OCI-LY1 (cell line): ENCODE measurements around the gene TUB.
A peak's percentile ranks its signal among the peaks of the same experiment; 100 is the strongest.

ENCODE experiments used
- H2AFZ ChIP-seq: fragments of 200-600 bp; sonication (generic), shearing (Covaris generic); 2 replicates; pipeline ENCODE4 v1.6.0; 2014; ENCODE audit warnings: antibody characterized with exemption, mild to moderate bottlenecking, low read length
- H3F3A ChIP-seq: fragments of 200-600 bp; sonication (generic), shearing (Covaris generic); 2 replicates; pipeline ENCODE4 v1.6.0; 2014; ENCODE audit warnings: mild to moderate bottlenecking, antibody characterized with exemption, low read length, moderate library complexity; ENCODE audit not compliant: insufficient read depth
- H3K27ac ChIP-seq: fragments of 200-600 bp; sonication (generic); 2 replicates; pipeline ENCODE4 v1.5.1; 2014; ENCODE audit warnings: low read length, mixed run types, mild to moderate bottlenecking, low read depth; ENCODE audit not compliant: poor library complexity, severe bottlenecking
- H3K27me3 ChIP-seq: fragments of 200-600 bp; sonication (generic); 2 replicates; pipeline ENCODE4 v1.6.0; 2014; ENCODE audit warnings: antibody characterized with exemption, mild to moderate bottlenecking, low read length, moderate library complexity; ENCODE audit not compliant: insufficient read depth
- H3K36me3 ChIP-seq: fragments of 200-600 bp; sonication (generic); 2 replicates; pipeline ENCODE4 v1.6.1; 2014; ENCODE audit warnings: mild to moderate bottlenecking, antibody characterized with exemption, low read length, moderate library complexity, mixed read lengths; ENCODE audit not compliant: insufficient read depth
- H3K4me1 ChIP-seq: fragments of 200-600 bp; sonication (generic); 2 replicates; pipeline ENCODE4 v1.5.1; 2014; ENCODE audit warnings: mild to moderate bottlenecking, low read length, moderate library complexity; ENCODE audit not compliant: insufficient read depth, severe bottlenecking
- H3K4me2 ChIP-seq: fragments of 200-600 bp; sonication (generic), shearing (Covaris generic); 2 replicates; pipeline ENCODE4 v1.6.1; 2014; ENCODE audit warnings: low read length
- H3K4me3 ChIP-seq: fragments of 200-600 bp; sonication (generic); 2 replicates; pipeline ENCODE4 v1.5.1; 2014; ENCODE audit warnings: low read length, low read depth, mild to moderate bottlenecking, mixed read lengths; ENCODE audit not compliant: poor library complexity, severe bottlenecking
- H3K79me2 ChIP-seq: fragments of 200-600 bp; shearing (Covaris generic); 2 replicates; pipeline ENCODE4 v1.6.1; 2016; ENCODE audit warnings: mixed run types, low read length, mixed read lengths; ENCODE audit not compliant: insufficient read depth
- H3K9ac ChIP-seq: fragments of 200-600 bp; sonication (generic), shearing (Covaris generic); 2 replicates; pipeline ENCODE4 v1.6.1; 2014; ENCODE audit warnings: mild to moderate bottlenecking, low read length, mixed read lengths
- H3K9me2 ChIP-seq: fragments of 200-600 bp; sonication (generic), shearing (Covaris generic); 2 replicates; pipeline ENCODE4 v1.6.1; 2014; ENCODE audit warnings: low read depth, mild to moderate bottlenecking, low read length, mixed read lengths
- H3K9me3 ChIP-seq: fragments of 200-600 bp; shearing (Covaris generic); 2 replicates; pipeline ENCODE4 v1.6.1; 2014; ENCODE audit warnings: low read length, mixed read lengths
- H4K20me1 ChIP-seq: fragments of 200-600 bp; sonication (generic), shearing (Covaris generic); 2 replicates; pipeline ENCODE4 v1.6.0; 2016; ENCODE audit warnings: mild to moderate bottlenecking, low read length; ENCODE audit not compliant: insufficient read depth
- CTCF ChIP-seq: fragments of 200-600 bp; sonication (generic), shearing (Covaris generic); IDR thresholded peaks from 2 replicates; pipeline ENCODE4 v1.5.1; 2017; ENCODE audit warnings: mild to moderate bottlenecking, antibody characterized with exemption, low read length, moderate library complexity, mixed read lengths
- EZH2 ChIP-seq: fragments of 200-600 bp; sonication (generic), shearing (Covaris generic); IDR thresholded peaks from 2 replicates; pipeline ENCODE4 v1.8.0; 2017; ENCODE audit warnings: borderline replicate concordance, mixed run types, mild to moderate bottlenecking, antibody characterized with exemption, low read length, moderate library complexity, mixed read lengths

TUB gene

GRCh38 chr11:8099291-8099899, 18.4 kb downstream of the TUB start:
- no peak for TF ChIP-seq EZH2
- TF ChIP-seq CTCF: peak; percentile 84
- H3F3A ChIP-seq: no peaks in the 10 kb centered on the region

GRCh38 chr11:8100158-8100557, 19.1 kb downstream of the TUB start:
- no peak for TF ChIP-seq EZH2
- no peak for TF ChIP-seq CTCF
- Histone ChIP-seq H3K4me2 (no peak overlapping the region), H2AFZ (no peak overlapping the region), H3K27me3 (peaks cover under 1% of the 10 kb centered on the region; the same call in 1 of the 2 replicates), H3K4me3 (no peak overlapping the region), H3K9me2 (no peaks in the 10 kb centered on the region), H3K36me3 (no peaks in the 10 kb centered on the region), H3K9me3 (no peaks in the 10 kb centered on the region), H3K79me2 (no peaks in the 10 kb centered on the region), H3K9ac (no peak overlapping the region), H4K20me1 (no peaks in the 10 kb centered on the region), H3F3A (no peaks in the 10 kb centered on the region), H3K4me1 (no peaks in the 10 kb centered on the region), H3K27ac (no peak overlapping the region)

More at GRCh38 chr11:8099291-8099899, 18.4 kb downstream of the TUB start:
- no peaks in the 10 kb centered on the region for H3K9me3 ChIP-seq
- no peaks in the 10 kb centered on the region for H4K20me1 ChIP-seq
- H3K4me2 ChIP-seq: no peak overlapping the region
- no peaks in the 10 kb centered on the region for H3K9me2 ChIP-seq
- H3K27ac ChIP-seq: no peak overlapping the region
- H3K36me3 ChIP-seq: no peaks in the 10 kb centered on the region
- H3K79me2 ChIP-seq: no peaks in the 10 kb centered on the region
- H2AFZ ChIP-seq: no peak overlapping the region
- H3K4me3 ChIP-seq: no peak overlapping the region
- no peaks in the 10 kb centered on the region for H3K27me3 ChIP-seq
- no peak overlapping the region for H3K9ac ChIP-seq
- H3K4me1 ChIP-seq: no peaks in the 10 kb centered on the region

- peaks cover 5% of the 10 kb centered on the region; the same call in 1 of the 2 replicates for H3K27me3 ChIP-seq
- TF ChIP-seq EZH2 (no peak), CTCF (no peak)
- no peak overlapping the region for H3K27ac ChIP-seq
Measured at GRCh38 chr11:8100605-8101004, 19.6 kb downstream of the TUB start.

More at GRCh38 chr11:8100605-8101004, 19.6 kb downstream of the TUB start:
- H3K4me3 ChIP-seq: no peak overlapping the region
- H3K79me2 ChIP-seq: no peaks in the 10 kb centered on the region
- H3K4me1 ChIP-seq: no peaks in the 10 kb centered on the region
- no peaks in the 10 kb centered on the region for H3K36me3 ChIP-seq
- no peak overlapping the region for H2AFZ ChIP-seq
- H3K9ac ChIP-seq: no peak overlapping the region
- H3K4me2 ChIP-seq: no peak overlapping the region
- H3K9me3 ChIP-seq: no peaks in the 10 kb centered on the region
- H4K20me1 ChIP-seq: no peaks in the 10 kb centered on the region
- H3F3A ChIP-seq: no peaks in the 10 kb centered on the region
- H3K9me2 ChIP-seq: no peaks in the 10 kb centered on the region
